ENCODE results near the gene PNKD. TPM values are rescaled to one million over a fixed set of nuclear protein-coding genes. Genes with fewer than 3 reads are reported as not detected.

Gene PNKD
- total and polyA plus RNA-seq, 8 donors, result 35.1 to 121 (median 111) TPM

DNA sequence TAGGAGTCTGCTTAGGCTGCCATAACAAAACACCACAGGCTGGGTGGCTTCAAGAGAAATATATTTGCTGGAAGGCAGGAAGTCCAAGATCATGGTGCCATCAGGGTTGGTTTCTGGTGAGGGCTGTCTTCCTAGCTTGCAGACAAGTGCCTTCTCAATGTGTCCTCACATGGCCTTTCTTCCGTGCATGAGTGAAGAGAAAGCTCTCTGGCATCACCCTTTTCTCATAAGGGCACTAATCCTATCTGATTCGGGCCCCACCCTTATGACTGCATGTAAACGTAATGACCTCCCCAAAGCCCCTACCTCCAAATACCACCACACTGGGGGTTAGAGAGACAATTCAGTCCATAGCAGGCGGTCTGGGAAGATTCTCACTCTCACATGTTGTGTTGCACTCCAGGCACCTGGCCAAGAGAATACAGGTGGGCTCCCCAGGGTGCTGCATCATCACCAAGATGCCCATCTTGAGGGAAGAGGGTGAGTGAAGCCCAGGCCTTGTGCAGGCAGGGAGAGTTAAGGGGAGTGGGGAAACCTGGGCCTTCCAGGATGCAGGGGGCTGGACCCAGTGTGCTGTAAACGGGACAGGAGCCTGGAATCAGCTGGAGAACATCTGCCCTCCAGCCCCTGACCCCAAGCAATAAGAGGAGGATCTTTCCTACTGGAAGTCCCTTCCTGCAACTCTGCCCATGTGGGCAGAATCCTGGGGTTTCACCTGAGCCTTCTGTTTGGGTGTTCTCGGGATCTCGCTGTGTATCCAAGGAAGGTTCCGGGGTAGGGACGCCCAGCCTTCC, 96.5 kb downstream of the PNKD start:
- Histone ChIP-seq H3K27ac (peak overlapping the region; percentile 85 to 98 (median 97)), H3K4me1 (peaks cover 9 to 35% (median 27%) of the 10 kb centered on the region in 4 donors), H3K9me3 (peaks cover 0 to 6% (median 0%) of the 10 kb centered on the region in 4 donors), H3K4me3 (peak overlapping the region; percentile 41 to 64 (median 56)), H3K36me3 (no peaks in the 10 kb centered on the region), H3K27me3 (no peaks in the 10 kb centered on the region)
- TF ChIP-seq POLR2A (IDR thresholded peaks at IDR 0.05) (no peak), CTCF (IDR thresholded peaks at IDR 0.05) (no peak), POLR2AphosphoS5 (IDR thresholded peaks at IDR 0.05) (no peak), EP300 (IDR thresholded peaks at IDR 0.05) (no peak)
- intact Hi-C loops (cut with DNase I; ENCODE audit: low total_unique reads), result no loop called here
- 70 to 81% (median 79%) methylated on average over 8 to 9 of the region's 9 CpGs for WGBS, 5 donors
- DNase-seq, result no peak

GRCh38 chr2:218367415-218368149, 97.3 kb downstream of the PNKD start:
- Histone ChIP-seq H3K27ac (peak overlapping the region; percentile 85 to 98 (median 97)), H3K4me1 (peaks cover 9 to 36% (median 29%) of the 10 kb centered on the region in 4 donors), H3K36me3 (no peaks in the 10 kb centered on the region), H3K27me3 (no peaks in the 10 kb centered on the region), H3K9me3 (peaks cover 0 to 6% (median 0%) of the 10 kb centered on the region in 4 donors), H3K4me3 (peak overlapping the region; percentile 41 to 64 (median 56))
- intact Hi-C loops (cut with DNase I; ENCODE audit: low total_unique reads), result no loop called here
- peak in 2 of 4 donors; percentile 66 to 82 for TF ChIP-seq POLR2A (IDR thresholded peaks at IDR 0.05)
- TF ChIP-seq CTCF (IDR thresholded peaks at IDR 0.05), result peak in 1 of 7 experiments; percentile 12
- no peak for TF ChIP-seq EP300 (IDR thresholded peaks at IDR 0.05)
- TF ChIP-seq POLR2AphosphoS5 (IDR thresholded peaks at IDR 0.05), result peak; percentile 87 to 99 (median 98)
- DNase-seq, result peak; percentile 89 to 96
- WGBS, 5 donors, result 1 to 8% (median 3%) methylated on average over 15 to 60 of the region's 60 CpGs

DNA sequence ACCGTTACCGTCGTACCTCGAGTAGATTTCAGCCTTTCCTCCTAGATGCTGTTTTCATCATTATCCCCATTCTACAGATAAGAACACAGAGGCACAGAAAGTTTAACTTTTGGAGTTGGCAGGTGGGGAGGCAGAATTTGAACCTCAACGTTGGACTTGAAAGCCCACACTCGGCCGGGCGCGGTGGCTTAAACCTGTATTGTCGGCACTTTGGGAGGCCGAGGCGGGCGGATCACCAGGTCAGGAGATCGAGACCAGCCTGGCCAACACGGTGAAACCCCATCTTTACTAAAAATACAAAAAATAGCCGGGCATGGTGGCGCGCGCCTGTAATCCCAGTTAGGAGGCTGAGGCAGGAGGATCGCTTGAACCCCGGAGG, 97.8 kb downstream of the PNKD start:
- DNase-seq, result no peak
- WGBS, 5 donors, result 55 to 59% (median 57%) methylated on average over 21 of the region's 21 CpGs
- H3K9me3 ChIP-seq, result peaks cover 0 to 6% (median 0%) of the 10 kb centered on the region in 4 donors
- peak overlapping the region; percentile 85 to 98 (median 97) for H3K27ac ChIP-seq
- no peaks in the 10 kb centered on the region for H3K36me3 ChIP-seq
- H3K4me3 ChIP-seq, result peak overlapping the region; percentile 41 to 64 (median 56)
- TF ChIP-seq CTCF (IDR thresholded peaks at IDR 0.05) (no peak), POLR2A (IDR thresholded peaks at IDR 0.05) (no peak), POLR2AphosphoS5 (IDR thresholded peaks at IDR 0.05) (no peak), EP300 (IDR thresholded peaks at IDR 0.05) (no peak)
- intact Hi-C loops (cut with DNase I; ENCODE audit: low total_unique reads), result no loop called here
- H3K27me3 ChIP-seq, result no peaks in the 10 kb centered on the region
- peaks cover 9 to 36% (median 29%) of the 10 kb centered on the region in 4 donors for H3K4me1 ChIP-seq

GRCh38 chr2:218368621-218369153, 98.4 kb downstream of the PNKD start:
- no peak for TF ChIP-seq POLR2A (IDR thresholded peaks at IDR 0.05)
- no peak for TF ChIP-seq CTCF (IDR thresholded peaks at IDR 0.05)
- peak in 2 of 3 donors; percentile 1 to 3 for TF ChIP-seq POLR2AphosphoS5 (IDR thresholded peaks at IDR 0.05)
- H3K27ac ChIP-seq, result peak overlapping the region; percentile 85 to 98 (median 97)
- 25 to 40% (median 27%) methylated on average over 27 of the region's 27 CpGs for WGBS, 5 donors
- H3K4me3 ChIP-seq, result peak overlapping the region; percentile 41 to 64 (median 56)
- H3K27me3 ChIP-seq, result no peaks in the 10 kb centered on the region
- no peaks in the 10 kb centered on the region for H3K36me3 ChIP-seq
- H3K9me3 ChIP-seq, result peaks cover 0 to 6% (median 0%) of the 10 kb centered on the region in 4 donors
- intact Hi-C loops (cut with DNase I; ENCODE audit: low total_unique reads), result no loop called here
- peaks cover 9 to 36% (median 29%) of the 10 kb centered on the region in 4 donors for H3K4me1 ChIP-seq
- DNase-seq, result peak in 1 of 2 donors; percentile 70

All from stomach (tissue), 9 donors.